ENCODE measurements around the gene ENTPD2. TPM values are rescaled to one million over a fixed set of nuclear protein-coding genes. Genes with fewer than 3 reads are reported as not detected.

Gene ENTPD2
- total and polyA plus RNA-seq, 2 of the 4 experiments (the other 2 are of a cell fraction), result not detected

DNA sequence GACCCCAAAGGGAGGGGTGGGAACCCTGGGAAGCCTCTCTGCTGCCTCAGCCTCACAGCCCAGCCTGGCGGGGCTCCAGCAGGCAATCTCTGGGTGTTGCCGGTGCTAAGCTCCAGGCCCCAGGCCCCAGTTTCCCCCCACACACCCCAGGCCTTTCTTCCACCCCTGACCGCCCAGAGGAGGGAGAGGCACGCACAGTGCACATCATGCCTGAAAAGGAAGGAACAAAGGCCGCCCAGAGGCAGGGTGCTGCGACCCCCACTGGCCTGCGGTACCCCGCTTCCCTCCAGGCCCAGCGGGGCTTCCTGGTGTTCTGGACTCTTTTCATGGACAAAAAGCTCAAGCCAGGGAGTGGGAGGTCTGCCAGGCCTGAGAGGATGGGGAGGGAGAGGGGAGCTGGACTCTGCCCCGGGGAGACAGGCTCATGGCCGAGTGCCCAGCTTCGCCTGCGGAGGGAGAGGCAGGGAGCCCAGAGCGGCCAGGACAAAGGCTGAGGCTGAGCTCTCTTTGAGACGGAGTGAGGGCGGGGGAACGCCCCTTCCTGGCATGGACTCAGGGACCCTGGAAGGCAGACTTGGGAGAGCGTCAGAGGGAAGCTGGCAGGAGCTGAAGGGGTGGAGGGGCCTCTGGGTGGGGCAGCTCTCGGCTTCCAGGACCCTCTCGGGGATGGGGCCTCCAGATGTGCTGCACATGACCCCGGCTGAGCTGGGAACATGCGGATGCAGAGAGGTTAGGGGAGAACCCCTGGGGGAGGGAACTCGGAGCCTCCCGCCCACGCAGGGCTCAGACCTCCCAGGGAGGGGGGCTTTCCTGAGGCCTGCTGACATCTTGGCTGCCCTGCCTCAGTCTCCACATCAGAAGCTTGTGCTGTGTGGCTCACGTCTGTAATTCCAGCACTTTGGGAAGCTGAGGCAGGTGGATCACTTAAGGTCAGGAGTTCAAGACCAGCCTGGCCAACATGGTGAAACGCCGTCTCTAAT is 1.8 kb upstream of the ENTPD2 start:
- in situ Hi-C loops (cut with MboI; ENCODE audit: low sequenced_read_pairs), result no loop called here
- Histone ChIP-seq H3K56ac (ENCODE audit: extremely low read depth, insufficient read depth, low read length) (no peak overlapping the region), H2AK5ac (ENCODE audit: low read depth, low read length) (no peak overlapping the region; the same call in 1 of the 2 replicates), H4K20me1 (ENCODE audit: insufficient read depth, low read length) (no peaks in the 10 kb centered on the region), H4K8ac (ENCODE audit: low read depth in 2 of 2, low read length in 2 of 2) (no peak overlapping the region), H2BK20ac (ENCODE audit: low read depth, low read length) (no peak overlapping the region), H3K9me1 (ENCODE audit: insufficient read depth, low read length) (no peaks in the 10 kb centered on the region), H4K91ac (ENCODE audit: insufficient read depth, low read depth, low read length) (no peak overlapping the region), H2AK9ac (replicated peaks; ENCODE audit: low read depth, low read length, poor library complexity) (peak overlapping the region; percentile 50), H4K5ac (ENCODE audit: low read depth, low read length) (no peak overlapping the region), H3K4me2 (ENCODE audit: low read depth, low read length) (no peak overlapping the region; the same call in 1 of the 2 replicates), H2AFZ (replicated peaks; ENCODE audit: low read length, poor library complexity) (peak overlapping the region; percentile 43), H3K18ac (ENCODE audit: low read depth, low read length) (no peak overlapping the region), H2BK120ac (ENCODE audit: low read depth, low read length) (no peak overlapping the region), H3K27me3 (ENCODE audit: control insufficient read depth, insufficient read depth, low read length) (peaks cover 54% of the 10 kb centered on the region), H2BK15ac (ENCODE audit: low read depth, low read length) (no peak overlapping the region), H3K14ac (replicated peaks; ENCODE audit: low read depth, low read length) (no peak overlapping the region), H3K9me3 (ENCODE audit: control insufficient read depth, insufficient read depth, low read length) (no peaks in the 10 kb centered on the region), H3K4ac (ENCODE audit: low read depth, low read length) (no peak overlapping the region), H3K23ac (ENCODE audit: low read depth, low read length) (no peak overlapping the region; the same call in 1 of the 2 replicates), H3K4me1 (ENCODE audit: control insufficient read depth, insufficient read depth, low read length) (peaks cover 3% of the 10 kb centered on the region; the same call in 1 of the 2 replicates), H3K27ac (ENCODE audit: insufficient read depth, low read length) (no peak overlapping the region), H3K4me3 (ENCODE audit: insufficient read depth, low read depth, low read length) (no peak overlapping the region), H3K36me3 (ENCODE audit: control insufficient read depth, insufficient read depth, low read length) (no peaks in the 10 kb centered on the region), H3K9ac (ENCODE audit: low read depth, low read length) (no peak overlapping the region), H2BK5ac (ENCODE audit: low read depth, low read length, poor library complexity, severe bottlenecking) (no peak overlapping the region), H3K79me1 (ENCODE audit: low read depth in 1 of 2, low read length in 2 of 2) (no peaks in the 10 kb centered on the region)
- ATAC-seq (ENCODE audit: low read depth) (peak; percentile 82), DNase-seq (peak; percentile 41)
- ChIA-PET POLR2A (ENCODE audit: unreplicated experiment) (no interaction called here), CTCF (interaction anchor here (0.8 to 1.4 kb wide), 3 partner anchors 8 to 12 kb away, joined by 3 to 6 read pairs (median 4); partner anchors contain the start of gene NPDC1)
- dilution Hi-C loops (cut with HindIII; ENCODE audit: low sequenced_read_pairs, unreplicated experiment), result no loop called here
- intact Hi-C loops (cut with micrococcal nuclease), result no loop called here
- 34% methylated on average over 11 of the region's 28 CpGs; no CpG with 5 or more reads in 1 of the 2 experiments for WGBS, 2 experiments (ENCODE audit: extremely low coverage in 2 of 2, insufficient read length in 1 of 2)
- TF ChIP-seq, protein P1, sequence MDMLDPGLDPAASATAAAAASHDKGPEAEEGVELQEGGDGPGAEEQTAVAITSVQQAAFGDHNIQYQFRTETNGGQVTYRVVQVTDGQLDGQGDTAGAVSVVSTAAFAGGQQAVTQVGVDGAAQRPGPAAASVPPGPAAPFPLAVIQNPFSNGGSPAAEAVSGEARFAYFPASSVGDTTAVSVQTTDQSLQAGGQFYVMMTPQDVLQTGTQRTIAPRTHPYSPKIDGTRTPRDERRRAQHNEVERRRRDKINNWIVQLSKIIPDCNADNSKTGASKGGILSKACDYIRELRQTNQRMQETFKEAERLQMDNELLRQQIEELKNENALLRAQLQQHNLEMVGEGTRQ (IDR thresholded peaks at IDR 0.05; ENCODE audit: low read depth, low read length), result no peak
- TF ChIP-seq RAD21 (IDR thresholded peaks at IDR 0.05; ENCODE audit: low read length), result no peak
- no peak for TF ChIP-seq RCOR1 (IDR thresholded peaks at IDR 0.05; ENCODE audit: insufficient replicate concordance, low read length)
- TF ChIP-seq SMC3 (IDR thresholded peaks at IDR 0.05; ENCODE audit: low read depth, low read length), result no peak
- no peak for TF ChIP-seq MAFK (IDR thresholded peaks at IDR 0.05; ENCODE audit: low read depth, low read length)
- no peak for TF ChIP-seq MXI1 (IDR thresholded peaks at IDR 0.05; ENCODE audit: borderline replicate concordance, low read depth, low read length)
- no peak for TF ChIP-seq FOS (IDR thresholded peaks at IDR 0.05; ENCODE audit: low read depth, low read length)
- TF ChIP-seq POLR2A (IDR thresholded peaks at IDR 0.05; ENCODE audit: low read depth, low read length), result no peak
- no peak for TF ChIP-seq RFX5 (IDR thresholded peaks at IDR 0.05; ENCODE audit: low read depth, low read length)
- no peak for TF ChIP-seq NFE2L2 (IDR thresholded peaks at IDR 0.05; ENCODE audit: low read depth, low read length)
- no TSS peak for BruUV-seq (replicated peaks)

All from IMR-90 (cell line).